Vagina (tissue), 2 donors: ENCODE results near the gene PACRG.

Experiments used
- POLR2AphosphoS5 ChIP-seq, 2 donors: sonication (generic); formaldehyde crosslinking; IDR thresholded peaks; one replicate each; pipeline ENCODE4 v1.9.0; 2017; ENCODE audit warnings: antibody characterized with exemption in 2 of 2, mild to moderate bottlenecking in 2 of 2, low read depth in 1 of 2; ENCODE audit not compliant: insufficient read depth in 1 of 2
- TF ChIP-seq, protein P1 (sequence below), 3 experiments: fragments of 450-650 bp in 2 of 3; fragments of 200-600 bp in 1 of 3; sonication (generic) in 1 of 3; IDR thresholded peaks; one replicate each; pipeline ENCODE4 v1.5.1; 2017 to 2019; ENCODE audit warnings: antibody characterized with exemption in 3 of 3, mild to moderate bottlenecking in 2 of 3, moderate library complexity in 2 of 3

DNA sequence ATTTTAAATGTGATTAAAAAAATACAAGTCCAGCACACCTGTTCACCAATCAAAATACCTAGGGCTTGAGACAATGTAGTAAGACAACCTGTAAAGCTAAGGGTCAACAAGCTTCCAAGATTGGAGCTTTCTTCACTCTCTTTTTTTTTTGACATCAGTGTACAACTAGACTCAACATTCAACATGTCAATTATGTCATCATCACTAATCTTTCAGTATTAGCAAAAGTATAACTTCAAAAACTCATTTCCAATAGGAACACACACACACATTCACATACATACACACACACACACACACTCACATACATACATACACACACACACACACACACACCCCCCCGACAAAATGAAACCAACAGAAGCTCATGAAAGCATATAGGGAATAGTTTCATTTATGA lies 26.2 kb upstream of the PACRG start:
- TF ChIP-seq, protein P1, sequence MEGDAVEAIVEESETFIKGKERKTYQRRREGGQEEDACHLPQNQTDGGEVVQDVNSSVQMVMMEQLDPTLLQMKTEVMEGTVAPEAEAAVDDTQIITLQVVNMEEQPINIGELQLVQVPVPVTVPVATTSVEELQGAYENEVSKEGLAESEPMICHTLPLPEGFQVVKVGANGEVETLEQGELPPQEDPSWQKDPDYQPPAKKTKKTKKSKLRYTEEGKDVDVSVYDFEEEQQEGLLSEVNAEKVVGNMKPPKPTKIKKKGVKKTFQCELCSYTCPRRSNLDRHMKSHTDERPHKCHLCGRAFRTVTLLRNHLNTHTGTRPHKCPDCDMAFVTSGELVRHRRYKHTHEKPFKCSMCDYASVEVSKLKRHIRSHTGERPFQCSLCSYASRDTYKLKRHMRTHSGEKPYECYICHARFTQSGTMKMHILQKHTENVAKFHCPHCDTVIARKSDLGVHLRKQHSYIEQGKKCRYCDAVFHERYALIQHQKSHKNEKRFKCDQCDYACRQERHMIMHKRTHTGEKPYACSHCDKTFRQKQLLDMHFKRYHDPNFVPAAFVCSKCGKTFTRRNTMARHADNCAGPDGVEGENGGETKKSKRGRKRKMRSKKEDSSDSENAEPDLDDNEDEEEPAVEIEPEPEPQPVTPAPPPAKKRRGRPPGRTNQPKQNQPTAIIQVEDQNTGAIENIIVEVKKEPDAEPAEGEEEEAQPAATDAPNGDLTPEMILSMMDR (IDR thresholded peaks at IDR 0.05) = no peak
- no peak for TF ChIP-seq POLR2AphosphoS5 (IDR thresholded peaks at IDR 0.05; ENCODE audit: insufficient read depth in 1 of 2, low read depth in 1 of 2)
